ENCODE measurements around the gene ADAMTS2. TPM values are rescaled to one million over a fixed set of nuclear protein-coding genes. Genes with fewer than 3 reads are reported as not detected.

ADAMTS2 gene
- total and polyA plus RNA-seq, 10 donors: 4.0 to 101 (median 47.5) TPM

DNA sequence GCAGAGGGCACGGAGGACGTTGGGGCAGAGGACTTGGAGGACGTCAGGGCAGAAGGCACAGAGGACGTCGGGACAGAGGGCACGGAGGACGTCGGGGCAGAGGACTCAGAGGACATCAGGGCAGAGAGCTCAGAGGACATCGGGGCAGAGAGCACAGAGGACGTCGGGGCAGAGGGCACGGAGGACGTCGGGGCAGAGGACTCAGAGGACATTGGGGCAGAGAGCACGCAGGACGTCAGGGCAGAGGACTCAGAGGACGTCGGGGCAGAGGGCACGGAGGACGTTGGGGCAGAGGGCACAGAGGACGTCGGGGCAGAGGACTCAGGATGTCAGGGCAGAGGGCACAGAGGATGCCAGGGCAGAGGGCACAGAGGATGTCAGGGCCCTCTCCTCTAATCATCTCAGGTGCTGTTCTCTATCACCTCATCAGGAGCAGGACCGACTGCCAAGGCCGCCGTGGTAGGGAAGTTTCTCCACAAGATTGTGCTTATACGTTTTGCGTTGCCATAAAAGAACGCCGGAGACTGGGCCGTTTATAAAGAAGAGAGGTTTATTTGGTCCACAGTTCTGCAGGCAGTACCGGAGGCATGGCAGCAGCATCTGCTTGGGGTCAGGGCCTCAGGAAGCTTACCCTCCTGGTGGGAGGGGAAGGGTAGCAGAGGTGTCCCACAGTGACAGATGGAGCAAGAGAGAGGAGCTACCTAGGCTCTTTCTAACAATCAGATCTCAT is 29.4 kb upstream of the ADAMTS2 start:
- intact Hi-C loops (cut with DNase I; ENCODE audit: low total_unique reads): no loop called here
- TF ChIP-seq, protein P1, sequence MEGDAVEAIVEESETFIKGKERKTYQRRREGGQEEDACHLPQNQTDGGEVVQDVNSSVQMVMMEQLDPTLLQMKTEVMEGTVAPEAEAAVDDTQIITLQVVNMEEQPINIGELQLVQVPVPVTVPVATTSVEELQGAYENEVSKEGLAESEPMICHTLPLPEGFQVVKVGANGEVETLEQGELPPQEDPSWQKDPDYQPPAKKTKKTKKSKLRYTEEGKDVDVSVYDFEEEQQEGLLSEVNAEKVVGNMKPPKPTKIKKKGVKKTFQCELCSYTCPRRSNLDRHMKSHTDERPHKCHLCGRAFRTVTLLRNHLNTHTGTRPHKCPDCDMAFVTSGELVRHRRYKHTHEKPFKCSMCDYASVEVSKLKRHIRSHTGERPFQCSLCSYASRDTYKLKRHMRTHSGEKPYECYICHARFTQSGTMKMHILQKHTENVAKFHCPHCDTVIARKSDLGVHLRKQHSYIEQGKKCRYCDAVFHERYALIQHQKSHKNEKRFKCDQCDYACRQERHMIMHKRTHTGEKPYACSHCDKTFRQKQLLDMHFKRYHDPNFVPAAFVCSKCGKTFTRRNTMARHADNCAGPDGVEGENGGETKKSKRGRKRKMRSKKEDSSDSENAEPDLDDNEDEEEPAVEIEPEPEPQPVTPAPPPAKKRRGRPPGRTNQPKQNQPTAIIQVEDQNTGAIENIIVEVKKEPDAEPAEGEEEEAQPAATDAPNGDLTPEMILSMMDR (IDR thresholded peaks at IDR 0.05 in 8 of 11, conservative IDR thresholded peaks at IDR 0.05 in 3 of 11): no peak
- no peak for TF ChIP-seq POLR2AphosphoS5 (IDR thresholded peaks at IDR 0.05)
- TF ChIP-seq POLR2A (IDR thresholded peaks at IDR 0.05): no peak
- Histone ChIP-seq H3K27me3 (replicated peaks in 1 of 7) (no peaks in the 10 kb centered on the region), H3K9me3 (no peaks in the 10 kb centered on the region), H3K27ac (no peak overlapping the region), H3K4me1 (peaks cover 0 to 10% (median 0%) of the 10 kb centered on the region in 6 donors), H3K4me3 (no peak overlapping the region), H3K36me3 (no peaks in the 10 kb centered on the region)
- WGBS, 5 donors: 85 to 89% (median 87%) methylated on average over 30 to 31 of the region's 31 CpGs
- DNase-seq: peak; percentile 58

DNA sequence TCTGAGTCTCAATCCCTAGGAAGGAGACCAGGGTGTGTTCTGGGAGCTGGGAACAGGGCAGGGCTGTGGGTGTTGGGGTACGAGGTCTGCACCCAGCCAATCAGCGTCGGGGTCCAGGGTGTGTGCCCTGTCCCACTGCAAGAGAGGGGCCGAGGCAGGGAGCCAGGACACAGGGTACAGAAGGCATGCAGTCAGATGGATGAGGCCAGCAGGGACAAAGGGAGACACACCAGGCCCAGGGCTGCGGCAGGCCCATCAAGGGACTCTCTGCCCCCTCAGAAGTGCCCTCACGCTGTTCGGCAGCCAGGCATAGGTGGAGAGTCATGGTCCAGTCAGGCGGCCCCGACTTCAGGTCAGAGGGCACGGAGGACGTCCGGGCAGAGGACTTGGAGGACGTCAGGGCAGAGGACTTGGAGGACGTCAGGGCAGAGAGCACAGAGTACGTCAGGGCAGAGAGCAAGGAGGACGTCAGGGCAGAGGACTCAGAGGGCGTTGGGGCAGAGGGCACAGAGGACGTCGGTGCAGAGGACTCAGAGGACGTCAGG is 28.8 kb upstream of the ADAMTS2 start:
- intact Hi-C loops (cut with DNase I; ENCODE audit: low total_unique reads): no loop called here
- peak; percentile 69 for DNase-seq
- 84 to 90% (median 88%) methylated on average over 20 of the region's 20 CpGs for WGBS, 5 donors
- Histone ChIP-seq H3K27me3 (replicated peaks in 1 of 7) (no peaks in the 10 kb centered on the region), H3K9me3 (no peaks in the 10 kb centered on the region), H3K4me1 (peaks cover 0 to 10% (median 0%) of the 10 kb centered on the region in 6 donors), H3K4me3 (no peak overlapping the region), H3K27ac (no peak overlapping the region), H3K36me3 (no peaks in the 10 kb centered on the region)
- TF ChIP-seq, protein P1 (IDR thresholded peaks at IDR 0.05 in 8 of 11, conservative IDR thresholded peaks at IDR 0.05 in 3 of 11): no peak
- no peak for TF ChIP-seq POLR2AphosphoS5 (IDR thresholded peaks at IDR 0.05)
- TF ChIP-seq POLR2A (IDR thresholded peaks at IDR 0.05): no peak

GRCh38 chr5:179373101-179373934 is 28.1 kb upstream of the ADAMTS2 start:
- Histone ChIP-seq H3K27me3 (replicated peaks in 1 of 7) (no peaks in the 10 kb centered on the region), H3K4me1 (peaks cover 0 to 7% (median 0%) of the 10 kb centered on the region in 6 donors), H3K4me3 (no peak overlapping the region), H3K36me3 (no peaks in the 10 kb centered on the region), H3K9me3 (no peaks in the 10 kb centered on the region), H3K27ac (no peak overlapping the region)
- WGBS, 5 donors: 73 to 87% (median 84%) methylated on average over 24 to 26 of the region's 26 CpGs
- peak; percentile 49 for DNase-seq
- intact Hi-C loops (cut with DNase I; ENCODE audit: low total_unique reads): no loop called here
- TF ChIP-seq, protein P1 (IDR thresholded peaks at IDR 0.05 in 8 of 11, conservative IDR thresholded peaks at IDR 0.05 in 3 of 11): no peak
- TF ChIP-seq POLR2A (IDR thresholded peaks at IDR 0.05): no peak
- TF ChIP-seq POLR2AphosphoS5 (IDR thresholded peaks at IDR 0.05): no peak
